Endometrial microvascular endothelial cells (primary cell): ENCODE data around the gene TAF11L11. TPM values are rescaled to one million over a fixed set of nuclear protein-coding genes. Genes with fewer than 3 reads are reported as not detected.
"Not testable (repeated sequence)": the region's sequence is repeated elsewhere in the genome, so short reads cannot be mapped to it uniquely, and the experiment has no call there.

Experiments used
- in situ Hi-C: cut with HindIII; loops from 2 replicates; pipeline ENCODE4 v1.10.0; 2017; ENCODE audit warnings: low sequenced_read_pairs, low pct_unique_long_range_greater_than_20kb; ENCODE audit errors: inconsistent ontology term
- total RNA-seq: library from RNA; depleted of rRNA; stranded (reverse); fragments of >200 nt; gene quantifications from one replicate; pipeline ENCODE4 v1.2.3, GENCODE V29; 2015; ENCODE audit errors: inconsistent ontology term

TAF11L11 gene
- not detected for total RNA-seq

- in situ Hi-C loops: not testable (repeated sequence)
Observed at GRCh38 chr5:17603880-17604279, at the start of gene TAF11L11. Gene TAF11L11, plus strand, starts transcription at chr5:17604183.

- in situ Hi-C loops: not testable (repeated sequence)
Observed at GRCh38 chr5:17585658-17586057, 18.3 kb upstream of the TAF11L11 start, which contains the start of gene TAF11L7. Gene TAF11L7, minus strand, starts transcription at chr5:17585758.

DNA sequence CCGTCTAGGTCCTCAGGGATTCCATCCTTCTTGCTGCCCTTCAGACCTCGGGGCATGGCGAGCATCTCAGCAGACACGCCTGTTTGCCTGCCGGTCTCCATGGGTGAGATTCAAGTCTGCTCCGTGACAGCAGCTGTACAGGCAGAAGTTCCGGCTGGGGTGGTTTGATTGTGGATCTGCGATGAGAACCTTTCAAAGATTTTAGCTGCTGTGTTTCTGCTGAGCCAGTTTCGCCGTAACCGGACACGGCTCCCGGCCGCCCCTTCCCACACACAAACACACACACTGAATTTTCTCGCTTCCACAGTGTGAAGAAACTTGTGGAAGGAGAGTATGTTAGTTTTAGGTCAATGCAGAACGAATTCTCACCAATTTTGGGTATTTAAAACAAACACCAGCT, 13.1 kb upstream of the TAF11L11 start, which contains the start of gene TAF11L8:
TAF11L8 (minus strand) TSS at position 101 of the 400 bp plus-strand sequence.
- in situ Hi-C loops: not testable (repeated sequence)

DNA sequence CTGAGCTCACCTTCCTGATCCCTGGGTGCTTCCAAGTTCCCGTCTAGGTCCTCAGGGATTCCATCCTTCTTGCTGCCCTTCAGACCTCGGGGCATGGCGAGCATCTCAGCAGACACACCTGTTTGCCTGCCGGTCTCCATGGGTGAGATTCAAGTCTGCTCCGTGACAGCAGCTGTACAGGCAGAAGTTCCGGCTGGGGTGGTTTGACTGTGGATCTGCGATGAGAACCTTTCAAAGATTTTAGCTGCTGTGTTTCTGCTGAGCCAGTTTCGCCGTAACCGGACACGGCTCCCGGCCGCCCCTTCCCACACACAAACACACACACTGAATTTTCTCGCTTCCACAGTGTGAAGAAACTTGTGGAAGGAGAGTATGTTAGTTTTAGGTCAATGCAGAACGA, 9.7 kb upstream of the TAF11L11 start, which contains the start of gene TAF11L9:
TAF11L9 (minus strand) TSS at position 140 of the 400 bp plus-strand sequence.
- in situ Hi-C loops: not testable (repeated sequence)

DNA sequence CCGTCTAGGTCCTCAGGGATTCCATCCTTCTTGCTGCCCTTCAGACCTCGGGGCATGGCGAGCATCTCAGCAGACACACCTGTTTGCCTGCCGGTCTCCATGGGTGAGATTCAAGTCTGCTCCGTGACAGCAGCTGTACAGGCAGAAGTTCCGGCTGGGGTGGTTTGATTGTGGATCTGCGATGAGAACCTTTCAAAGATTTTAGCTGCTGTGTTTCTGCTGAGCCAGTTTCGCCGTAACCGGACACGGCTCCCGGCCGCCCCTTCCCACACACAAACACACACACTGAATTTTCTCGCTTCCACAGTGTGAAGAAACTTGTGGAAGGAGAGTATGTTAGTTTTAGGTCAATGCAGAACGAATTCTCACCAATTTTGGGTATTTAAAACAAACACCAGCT, 6.3 kb upstream of the TAF11L11 start, which contains the start of gene TAF11L10:
TAF11L10 (minus strand) TSS at position 101 of the 400 bp plus-strand sequence.
- in situ Hi-C loops: not testable (repeated sequence)

DNA sequence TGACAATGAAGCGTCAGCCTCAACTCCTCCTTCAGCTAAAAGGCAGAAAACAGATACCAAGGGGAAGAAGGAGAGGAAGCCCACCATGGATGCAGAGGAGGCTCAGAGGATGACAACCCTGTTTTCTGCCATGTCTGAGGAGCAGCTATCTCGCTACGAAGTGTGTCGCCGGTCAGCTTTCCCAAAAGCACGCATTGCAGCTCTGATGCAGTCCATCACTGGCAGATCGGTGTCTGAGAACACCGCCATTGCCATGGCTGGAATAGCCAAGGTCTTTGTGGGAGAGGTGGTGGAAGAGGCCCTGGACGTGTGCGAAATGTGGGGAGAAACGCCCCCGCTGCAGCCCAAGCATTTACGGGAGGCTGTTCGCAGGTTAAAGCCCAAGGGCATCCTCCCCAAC, 968 bp downstream of the TAF11L11 start:
- in situ Hi-C loops: no loop called here

DNA sequence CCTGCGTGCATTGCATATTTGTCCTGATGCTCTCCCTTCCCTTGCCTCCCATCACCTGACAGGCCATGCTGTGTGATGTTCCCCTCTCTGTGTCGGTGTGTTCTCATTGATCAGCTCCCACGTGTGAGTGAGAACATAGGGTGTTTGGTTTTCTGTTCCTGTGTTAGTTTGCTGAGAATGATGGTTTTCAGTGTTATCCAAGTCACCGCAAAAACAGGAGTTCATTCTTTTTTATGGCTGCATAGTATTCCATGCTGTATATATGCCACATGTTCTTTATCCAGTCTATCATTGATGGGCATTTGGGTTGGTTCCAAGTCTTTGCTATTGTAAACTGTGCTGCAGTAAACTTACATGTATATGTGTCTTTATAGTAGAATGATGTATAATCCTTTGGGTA, 3.5 kb downstream of the TAF11L11 start:
- in situ Hi-C loops: not testable (repeated sequence)

DNA sequence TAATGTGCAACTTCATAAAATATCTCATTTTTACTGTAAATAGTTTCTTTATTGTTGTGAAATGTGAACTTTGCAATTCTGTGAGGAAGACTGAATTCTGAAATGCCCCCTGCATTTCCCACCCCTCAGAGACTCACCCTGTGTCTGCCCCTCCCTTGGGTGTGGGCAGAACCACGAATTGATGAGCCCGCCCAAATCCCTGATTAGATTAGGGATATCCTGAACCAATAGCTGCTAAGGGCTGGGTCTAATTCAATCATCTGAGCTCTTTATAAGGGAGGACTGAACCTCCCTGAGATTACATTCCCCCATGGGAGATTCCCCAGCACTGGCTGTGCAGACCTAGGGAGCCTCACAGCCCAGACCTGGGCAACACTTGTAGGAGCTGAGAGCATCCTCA, 6.1 kb downstream of the TAF11L11 start, which contains the start of gene TAF11L12:
TAF11L12 (plus strand) TSS at position 301 of the 400 bp plus-strand sequence.
- in situ Hi-C loops: not testable (repeated sequence)

DNA sequence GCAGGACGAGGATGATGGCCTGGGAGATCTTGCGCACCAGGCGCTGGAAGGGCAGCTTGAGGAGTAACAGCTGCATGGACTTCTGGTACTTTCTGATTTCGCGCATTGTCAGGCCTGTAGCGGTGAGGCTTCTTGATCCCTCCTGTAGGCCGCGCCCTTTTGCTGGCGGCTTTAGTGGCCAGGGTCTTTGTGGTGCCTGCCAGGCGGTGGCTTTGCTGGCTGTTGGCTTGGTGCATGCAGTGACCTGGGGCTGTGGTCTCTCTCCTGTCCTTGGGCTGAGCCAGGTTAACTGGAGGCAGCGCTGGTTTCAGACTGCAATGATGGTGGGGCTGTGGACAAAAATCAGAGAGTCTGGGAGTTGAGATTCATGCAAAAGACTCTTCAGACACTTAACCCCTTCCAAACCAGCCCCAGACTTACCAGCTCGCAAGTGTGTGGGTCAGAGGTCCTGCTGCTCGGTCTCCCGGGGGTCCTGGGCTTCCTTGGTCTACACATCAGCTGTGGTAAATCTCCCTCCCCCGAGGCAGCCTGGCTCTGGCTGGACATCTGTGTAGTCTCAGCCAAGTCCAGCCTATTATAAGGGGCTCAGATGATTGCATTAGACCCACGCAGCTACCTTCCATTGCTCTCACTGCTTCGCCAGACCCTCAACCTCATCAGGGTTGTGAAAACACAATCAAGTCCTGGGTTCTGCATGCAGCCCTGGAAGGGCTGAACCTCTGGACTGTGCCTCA, 11.1 kb downstream of the TAF11L11 start:
- in situ Hi-C loops: no loop called here

GRCh38 chr5:17619354-17619753, 15.4 kb downstream of the TAF11L11 start:
- in situ Hi-C loops: no loop called here

DNA sequence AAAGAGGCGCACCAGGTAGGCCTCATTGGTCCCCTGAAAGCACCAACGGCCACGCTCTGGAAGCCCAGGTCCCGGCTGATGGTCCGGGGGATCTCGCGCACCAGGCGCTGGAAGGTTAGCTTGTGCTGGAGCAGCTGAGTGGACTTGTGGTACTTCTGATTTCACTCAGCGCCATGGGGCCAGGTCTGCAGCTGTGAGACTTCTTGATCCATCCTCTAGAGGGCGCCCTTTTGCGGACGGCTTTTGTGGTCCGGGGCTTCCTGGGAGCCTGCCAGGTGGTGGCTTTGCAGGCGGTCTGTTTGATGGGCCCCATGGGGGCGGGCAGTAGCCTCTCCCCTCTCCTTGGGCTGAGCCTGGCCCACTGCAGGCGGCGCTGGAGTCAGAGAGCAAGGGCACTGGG, 16.6 kb downstream of the TAF11L11 start:
- in situ Hi-C loops: no loop called here

DNA sequence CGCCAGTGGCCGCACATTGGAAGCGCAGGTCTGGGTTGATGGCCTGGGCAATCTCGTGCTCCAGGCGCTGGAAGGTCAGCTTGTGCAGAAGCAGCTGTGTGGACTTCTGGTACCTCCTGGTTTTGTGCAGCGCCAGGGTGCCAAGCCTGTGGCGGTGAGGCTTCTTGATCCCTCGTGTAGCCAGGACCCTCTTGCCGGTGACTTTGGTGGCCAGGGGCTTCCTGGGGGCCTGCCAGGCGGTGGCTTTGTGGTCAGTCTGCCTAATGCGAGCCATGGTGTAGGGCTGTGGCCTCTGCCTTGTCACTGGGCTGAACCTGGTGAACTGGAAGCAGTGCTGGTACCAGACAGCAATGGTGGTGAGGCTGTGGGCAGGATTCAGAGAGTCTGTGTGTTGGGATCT, 21.7 kb downstream of the TAF11L11 start:
- in situ Hi-C loops: no loop called here

- in situ Hi-C loops: not testable (repeated sequence)
Observed at GRCh38 chr5:17631788-17632187, 27.8 kb downstream of the TAF11L11 start, which contains the start of gene TAF11L13. Gene TAF11L13, plus strand, starts transcription at chr5:17632088.

- in situ Hi-C loops: no loop called here
Observed at GRCh38 chr5:17634160-17634559, 30.2 kb downstream of the TAF11L11 start, which contains the start of gene TAF11L14. Gene TAF11L14, plus strand, starts transcription at chr5:17634460.

- in situ Hi-C loops: not testable (repeated sequence)
Observed at GRCh38 chr5:17649232-17649631, 45.2 kb downstream of the TAF11L11 start.

GRCh38 chr5:17655201-17655759, 51.3 kb downstream of the TAF11L11 start:
- in situ Hi-C loops: not testable (repeated sequence)
